ENCODE data around the gene TARS2. TPM values are rescaled to one million over a fixed set of nuclear protein-coding genes. Genes with fewer than 3 reads are reported as not detected.

TARS2 gene
- total RNA-seq, 4 donors from 2014 or later: 9.7 to 25.1 (median 16.5) TPM

- no peak for DNase-seq (ENCODE audit: low spot score in 2 of 2)
- intact Hi-C loops (cut with DNase I; ENCODE audit: low total_unique reads): no loop called here
- WGBS, 2 donors: 38 to 39% methylated on average over 21 of the region's 21 CpGs
- H3K4me3 ChIP-seq (ENCODE audit: low read depth, poor library complexity, severe bottlenecking): peak overlapping the region; percentile 28
- no peak for TF ChIP-seq CTCF (IDR thresholded peaks at IDR 0.05)
- TF ChIP-seq POLR2A (IDR thresholded peaks at IDR 0.05): no peak
These were observed 27.7 kb downstream of the TARS2 start for GRCh38 chr1:150514913-150515327.

- intact Hi-C loops (cut with DNase I; ENCODE audit: low total_unique reads): no loop called here
- 0% methylated on average over 48 to 50 of the region's 54 CpGs for WGBS, 2 donors
- no peak for TF ChIP-seq POLR2A (IDR thresholded peaks at IDR 0.05)
- TF ChIP-seq CTCF (IDR thresholded peaks at IDR 0.05): no peak
- peak within 1 kb of the TSS; percentile 28 for H3K4me3 ChIP-seq (ENCODE audit: low read depth, poor library complexity, severe bottlenecking)
- peak; percentile 94 to 98 for DNase-seq (ENCODE audit: low spot score in 2 of 2)
These were observed 28.3 kb downstream of the TARS2 start, which contains the start of gene FALEC for GRCh38 chr1:150515328-150516049. Gene FALEC, plus strand, starts transcription at chr1:150515752.

GRCh38 chr1:150516050-150516591 is 28.9 kb downstream of the TARS2 start:
- TF ChIP-seq POLR2A (IDR thresholded peaks at IDR 0.05): no peak
- no peak for TF ChIP-seq CTCF (IDR thresholded peaks at IDR 0.05)
- peak overlapping the region; percentile 22 for H3K4me3 ChIP-seq (ENCODE audit: low read depth, poor library complexity, severe bottlenecking)
- intact Hi-C loops (cut with DNase I; ENCODE audit: low total_unique reads): no loop called here
- DNase-seq (ENCODE audit: low spot score in 2 of 2): no peak
- WGBS, 2 donors: 5% methylated on average over 19 of the region's 19 CpGs

GRCh38 chr1:150516616-150517015 is 29.4 kb downstream of the TARS2 start:
- TF ChIP-seq POLR2A (IDR thresholded peaks at IDR 0.05) (no peak), CTCF (IDR thresholded peaks at IDR 0.05) (no peak)
- intact Hi-C loops (cut with DNase I; ENCODE audit: low total_unique reads): no loop called here
- no peak overlapping the region for H3K4me3 ChIP-seq (ENCODE audit: low read depth, poor library complexity, severe bottlenecking)
- DNase-seq (ENCODE audit: low spot score in 2 of 2): no peak
- 49 to 56% methylated on average over 4 of the region's 4 CpGs for WGBS, 2 donors

- intact Hi-C loops (cut with DNase I; ENCODE audit: low total_unique reads): no loop called here
These were observed 34.2 kb downstream of the TARS2 start for GRCh38 chr1:150521196-150521968.

More at GRCh38 chr1:150521196-150521968, 34.2 kb downstream of the TARS2 start:
- 65 to 75% methylated on average over 1 of the region's 1 CpG for WGBS, 2 donors
- DNase-seq (ENCODE audit: low spot score in 2 of 2): no peak
- TF ChIP-seq CTCF (IDR thresholded peaks at IDR 0.05) (no peak), POLR2A (IDR thresholded peaks at IDR 0.05) (no peak)
- H3K4me3 ChIP-seq (ENCODE audit: low read depth, poor library complexity, severe bottlenecking): no peak overlapping the region
